Omental fat pad (tissue), 4 donors: ENCODE data around the gene CPOX. TPM values are rescaled to one million over a fixed set of nuclear protein-coding genes. Genes with fewer than 3 reads are reported as not detected.

Source experiments
- ATAC-seq: fragments of 150-250 bp; one replicate; pipeline ENCODE4 v1.9.1; 2016; ENCODE audit warnings: mild to moderate bottlenecking, moderate library complexity; ENCODE audit not compliant: low FRiP score
- DNase-seq: peaks from one replicate; pipeline ENCODE4 v3.0.0-alpha.2; 2019; ENCODE audit warnings: low spot score
- CTCF ChIP-seq, 3 donors: fragments of 450-650 bp; IDR thresholded peaks; one replicate each; pipeline ENCODE4 v1.5.1; 2016 to 2017; ENCODE audit warnings: antibody characterized with exemption in 3 of 3, mild to moderate bottlenecking in 3 of 3, moderate library complexity in 2 of 3
- total RNA-seq, 4 donors: library from RNA; depleted of rRNA; stranded (reverse); fragments of >200 nt; gene quantifications; one replicate each; pipeline ENCODE4 v1.1.0, GENCODE V29; 2016

The CPOX gene
- total RNA-seq, 4 donors from 2014 or later: 10.6 to 27.7 (median 15.1) TPM

GRCh38 chr3:98540346-98540745 lies 53.1 kb downstream of the CPOX start:
- no peak for TF ChIP-seq CTCF (IDR thresholded peaks at IDR 0.05)
- ATAC-seq (no peak), DNase-seq (no peak)

GRCh38 chr3:98536456-98537017 lies 56.9 kb downstream of the CPOX start:
- no peak for ATAC-seq
- TF ChIP-seq CTCF (IDR thresholded peaks at IDR 0.05): no peak
- DNase-seq: no peak

DNA sequence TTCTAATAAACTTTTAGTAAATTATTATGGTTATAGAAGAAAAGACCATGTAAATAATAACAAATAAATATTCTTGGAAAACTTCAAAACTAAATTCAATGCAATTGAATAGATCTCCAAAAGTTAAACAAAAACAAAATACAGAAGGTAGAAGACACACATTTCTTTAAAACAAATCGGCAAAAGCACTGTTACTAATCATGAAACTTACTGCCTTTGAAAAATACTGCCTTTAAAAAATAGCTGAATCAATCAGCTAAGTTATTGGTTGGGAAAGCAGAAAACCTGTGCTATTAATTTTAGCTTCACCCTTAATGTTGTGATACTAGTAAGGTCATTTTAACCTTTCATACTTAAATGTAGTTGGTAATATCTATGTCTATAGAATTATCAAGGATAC lies 58.7 kb downstream of the CPOX start:
- DNase-seq (no peak), ATAC-seq (no peak)
- no peak for TF ChIP-seq CTCF (IDR thresholded peaks at IDR 0.05)

- DNase-seq: no peak
- no peak for ATAC-seq
- no peak for TF ChIP-seq CTCF (IDR thresholded peaks at IDR 0.05)
Measured at GRCh38 chr3:98534168-98534567, 59.2 kb downstream of the CPOX start.

GRCh38 chr3:98532709-98533571 lies 60.5 kb downstream of the CPOX start:
- TF ChIP-seq CTCF (IDR thresholded peaks at IDR 0.05): no peak

GRCh38 chr3:98532275-98532637 lies 61.2 kb downstream of the CPOX start:
- ATAC-seq: no peak
- no peak for TF ChIP-seq CTCF (IDR thresholded peaks at IDR 0.05)

More at GRCh38 chr3:98532709-98533571, 60.5 kb downstream of the CPOX start:
- DNase-seq (no peak), ATAC-seq (no peak)

More at GRCh38 chr3:98532275-98532637, 61.2 kb downstream of the CPOX start:
- no peak for DNase-seq
